ENCODE measurements around the gene NKAIN2. TPM values are rescaled to one million over a fixed set of nuclear protein-coding genes. Genes with fewer than 3 reads are reported as not detected.
"Not testable (repeated sequence)": the region's sequence is repeated elsewhere in the genome, so short reads cannot be mapped to it uniquely, and the experiment has no call there.

Gene NKAIN2
- total and polyA plus RNA-seq, 7 donors: under 0.01 to 4.4 (median 0.75) TPM; not detected in 1

- peaks cover 0 to 10% (median 4%) of the 10 kb centered on the region in 4 donors for H3K4me1 ChIP-seq
- no peaks in the 10 kb centered on the region for H3K27me3 ChIP-seq
- H3K27ac ChIP-seq: no peak overlapping the region
- H3K4me3 ChIP-seq: no peak overlapping the region
- intact Hi-C loops (cut with DNase I): no loop called here
- DNase-seq: no peak
- no peaks in the 10 kb centered on the region for H3K9me3 ChIP-seq
- TF ChIP-seq CTCF (IDR thresholded peaks at IDR 0.05) (no peak), POLR2A (IDR thresholded peaks at IDR 0.05) (no peak), EP300 (IDR thresholded peaks at IDR 0.05) (no peak), POLR2AphosphoS5 (IDR thresholded peaks at IDR 0.05) (no peak)
- no peaks in the 10 kb centered on the region for H3K36me3 ChIP-seq
Measured at GRCh38 chr6:124007266-124007665, 203.6 kb downstream of the NKAIN2 start.

GRCh38 chr6:124008000-124008987, 204.6 kb downstream of the NKAIN2 start:
- Histone ChIP-seq H3K36me3 (no peaks in the 10 kb centered on the region), H3K27me3 (no peaks in the 10 kb centered on the region), H3K4me3 (no peak overlapping the region), H3K4me1 (no peaks in the 10 kb centered on the region), H3K9me3 (no peaks in the 10 kb centered on the region), H3K27ac (no peak overlapping the region)
- WGBS, 2 donors: 31 to 50% methylated on average over 10 of the region's 10 CpGs
- no peak for DNase-seq
- intact Hi-C loops (cut with DNase I): no loop called here
- no peak for TF ChIP-seq POLR2A (IDR thresholded peaks at IDR 0.05)
- no peak for TF ChIP-seq EP300 (IDR thresholded peaks at IDR 0.05)
- no peak for TF ChIP-seq CTCF (IDR thresholded peaks at IDR 0.05)
- TF ChIP-seq POLR2AphosphoS5 (IDR thresholded peaks at IDR 0.05): no peak

- intact Hi-C loops (cut with DNase I): no loop called here
- DNase-seq: no peak
- WGBS, 2 donors: 81% methylated on average over 6 of the region's 6 CpGs
- Histone ChIP-seq H3K4me3 (no peak overlapping the region), H3K36me3 (no peaks in the 10 kb centered on the region), H3K27ac (no peak overlapping the region), H3K9me3 (no peaks in the 10 kb centered on the region), H3K27me3 (no peaks in the 10 kb centered on the region), H3K4me1 (no peaks in the 10 kb centered on the region)
- no peak for TF ChIP-seq POLR2AphosphoS5 (IDR thresholded peaks at IDR 0.05)
Measured at GRCh38 chr6:124008988-124009765, 205.5 kb downstream of the NKAIN2 start.

- H3K4me1 ChIP-seq: no peaks in the 10 kb centered on the region
- intact Hi-C loops (cut with DNase I): no loop called here
- no peak for DNase-seq
- H3K27ac ChIP-seq: no peak overlapping the region
- no peaks in the 10 kb centered on the region for H3K36me3 ChIP-seq
- H3K27me3 ChIP-seq: no peaks in the 10 kb centered on the region
- H3K9me3 ChIP-seq: no peaks in the 10 kb centered on the region
- no peak overlapping the region for H3K4me3 ChIP-seq
- TF ChIP-seq POLR2AphosphoS5 (IDR thresholded peaks at IDR 0.05) (no peak), EP300 (IDR thresholded peaks at IDR 0.05) (no peak), POLR2A (IDR thresholded peaks at IDR 0.05) (no peak), CTCF (IDR thresholded peaks at IDR 0.05) (no peak)
Measured at GRCh38 chr6:124010574-124010973, 206.9 kb downstream of the NKAIN2 start.

GRCh38 chr6:124011180-124011579, 207.5 kb downstream of the NKAIN2 start:
- no peak for TF ChIP-seq CTCF (IDR thresholded peaks at IDR 0.05)

GRCh38 chr6:124022051-124022450, 218.4 kb downstream of the NKAIN2 start:
- H3K27ac ChIP-seq; H3K9me3 ChIP-seq; H3K4me3 ChIP-seq; H3K36me3 ChIP-seq; intact Hi-C loops (cut with DNase I); H3K27me3 ChIP-seq; DNase-seq; H3K4me1 ChIP-seq: not testable (repeated sequence)
- WGBS, 2 donors: 91 to 94% methylated on average over 1 of the region's 1 CpG

More at GRCh38 chr6:124011180-124011579, 207.5 kb downstream of the NKAIN2 start:
- 91 to 92% methylated on average over 2 of the region's 2 CpGs for WGBS, 2 donors
- no peak overlapping the region for H3K4me3 ChIP-seq
- H3K4me1 ChIP-seq: no peaks in the 10 kb centered on the region
- H3K27me3 ChIP-seq: no peaks in the 10 kb centered on the region
- H3K9me3 ChIP-seq: no peaks in the 10 kb centered on the region
- DNase-seq: no peak
- H3K27ac ChIP-seq: no peak overlapping the region
- intact Hi-C loops (cut with DNase I): no loop called here
- no peaks in the 10 kb centered on the region for H3K36me3 ChIP-seq

Data from sigmoid colon (tissue), 7 donors.